Measurements from ENCODE around the gene KRTAP9-3. TPM values are rescaled to one million over a fixed set of nuclear protein-coding genes. Genes with fewer than 3 reads are reported as not detected.
"Not testable (repeated sequence)": the region's sequence is repeated elsewhere in the genome, so short reads cannot be mapped to it uniquely, and the experiment has no call there.

Gene KRTAP9-3, protein sequence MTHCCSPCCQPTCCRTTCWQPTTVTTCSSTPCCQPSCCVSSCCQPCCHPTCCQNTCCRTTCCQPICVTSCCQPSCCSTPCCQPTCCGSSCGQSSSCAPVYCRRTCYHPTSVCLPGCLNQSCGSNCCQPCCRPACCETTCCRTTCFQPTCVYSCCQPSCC
- polyA plus RNA-seq (not detected in 2 replicates), polyA minus RNA-seq (not detected in 2 replicates)

DNA sequence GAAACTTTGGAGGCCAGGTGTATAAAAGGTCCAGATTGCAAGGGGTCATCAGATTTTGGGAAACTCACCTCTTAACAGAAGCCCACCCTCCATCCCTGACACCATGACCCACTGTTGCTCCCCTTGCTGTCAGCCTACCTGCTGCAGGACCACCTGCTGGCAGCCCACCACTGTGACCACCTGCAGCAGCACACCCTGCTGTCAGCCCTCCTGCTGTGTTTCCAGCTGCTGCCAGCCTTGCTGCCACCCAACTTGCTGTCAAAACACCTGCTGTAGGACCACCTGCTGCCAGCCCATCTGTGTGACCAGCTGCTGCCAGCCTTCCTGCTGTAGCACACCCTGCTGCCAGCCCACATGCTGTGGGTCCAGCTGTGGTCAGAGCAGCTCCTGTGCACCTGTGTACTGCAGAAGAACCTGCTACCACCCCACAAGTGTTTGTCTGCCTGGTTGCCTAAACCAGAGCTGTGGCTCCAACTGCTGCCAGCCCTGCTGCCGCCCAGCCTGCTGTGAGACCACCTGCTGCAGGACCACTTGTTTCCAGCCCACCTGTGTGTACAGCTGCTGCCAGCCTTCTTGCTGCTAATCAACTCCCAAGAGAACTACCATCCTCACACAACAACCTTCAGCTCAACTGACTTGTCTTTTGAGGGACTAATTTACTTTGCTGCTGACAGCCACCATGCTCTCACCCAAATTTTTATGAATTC lies at the start of gene KRTAP9-3:
Gene KRTAP9-3 (plus strand): TSS at position 51 of the 707 bp plus-strand sequence. CDS start 53 bp downstream, at position 104.
- not testable (repeated sequence) for H3K9ac ChIP-seq (ENCODE audit: low read length); H3K36me3 ChIP-seq (ENCODE audit: insufficient read depth, low read length); H3K79me2 ChIP-seq (replicated peaks; ENCODE audit: insufficient read depth, low read length); H3K9me3 ChIP-seq (ENCODE audit: low read length); H3F3A ChIP-seq (ENCODE audit: insufficient read depth, low read length, poor library complexity, severe bottlenecking); H3K27ac ChIP-seq (ENCODE audit: low read length); H3K9me2 ChIP-seq (ENCODE audit: insufficient read depth, low read length); H4K20me1 ChIP-seq (ENCODE audit: insufficient read depth); H3K27me3 ChIP-seq (ENCODE audit: insufficient read depth, low read depth, low read length); H3K4me2 ChIP-seq (ENCODE audit: low read length); H2AFZ ChIP-seq (ENCODE audit: low read depth, low read length); H3K4me3 ChIP-seq (ENCODE audit: low read length)

GRCh38 chr17:41184480-41184961 lies 47.7 kb upstream of the KRTAP9-3 start, which contains the start of gene KRTAP4-1:
TSS of gene KRTAP4-1 (minus strand) at chr17:41184911. CDS start at chr17:41184854, 57 bp downstream.
- Histone ChIP-seq H2AFZ (ENCODE audit: low read depth, low read length) (no peak within 1 kb of the TSS), H3K79me2 (replicated peaks; ENCODE audit: insufficient read depth, low read length) (no peaks in the 10 kb centered on the region), H3K9ac (ENCODE audit: low read length) (no peak within 1 kb of the TSS), H3K27me3 (ENCODE audit: insufficient read depth, low read depth, low read length) (no peaks in the 10 kb centered on the region), H3K4me2 (ENCODE audit: low read length) (no peak within 1 kb of the TSS), H3K9me2 (ENCODE audit: insufficient read depth, low read length) (no peaks in the 10 kb centered on the region), H4K20me1 (ENCODE audit: insufficient read depth) (no peaks in the 10 kb centered on the region), H3K9me3 (ENCODE audit: low read length) (no peaks in the 10 kb centered on the region), H3F3A (ENCODE audit: insufficient read depth, low read length, poor library complexity, severe bottlenecking) (no peaks in the 10 kb centered on the region), H3K4me3 (ENCODE audit: low read length) (no peak within 1 kb of the TSS), H3K27ac (ENCODE audit: low read length) (no peak within 1 kb of the TSS), H3K36me3 (ENCODE audit: insufficient read depth, low read length) (no peaks in the 10 kb centered on the region)
- TF ChIP-seq CTCF (IDR thresholded peaks at IDR 0.05; ENCODE audit: poor library complexity, severe bottlenecking) = no peak
- TF ChIP-seq RAD21 (conservative IDR thresholded peaks at IDR 0.05) = no peak
- no peak for TF ChIP-seq EZH2 (IDR thresholded peaks at IDR 0.05; ENCODE audit: borderline replicate concordance, insufficient read depth, low read length, poor library complexity, severe bottlenecking)
- no peak for TF ChIP-seq EP300 (conservative IDR thresholded peaks at IDR 0.05; ENCODE audit: poor library complexity, severe bottlenecking)
- TF ChIP-seq REST (IDR thresholded peaks at IDR 0.05; ENCODE audit: borderline replicate concordance) = no peak
- no peak for TF ChIP-seq POLR2AphosphoS5 (IDR thresholded peaks at IDR 0.05)
- no peak for TF ChIP-seq TAF1 (IDR thresholded peaks at IDR 0.05; ENCODE audit: low read depth)

DNA sequence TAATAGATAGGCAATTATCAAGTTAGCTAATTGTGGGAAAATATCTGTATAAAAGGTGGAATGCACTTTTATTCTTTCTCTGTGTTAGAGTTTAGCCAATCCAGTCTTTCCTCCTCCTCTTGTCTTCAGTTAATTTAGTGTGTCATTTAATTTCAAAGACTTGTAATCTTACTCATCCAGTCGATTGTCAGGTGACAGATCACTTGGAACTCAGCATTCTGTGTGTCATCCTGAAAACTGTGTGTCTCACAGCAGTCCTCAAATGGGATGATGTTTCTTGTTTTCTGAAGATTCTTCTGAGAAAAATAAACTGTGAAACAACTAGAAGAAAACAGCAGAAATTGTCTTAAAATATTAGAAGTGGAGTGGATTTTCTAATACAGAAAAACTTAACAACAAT lies 47.2 kb upstream of the KRTAP9-3 start:
- H3K27me3 ChIP-seq (ENCODE audit: insufficient read depth, low read depth, low read length) = no peaks in the 10 kb centered on the region
- no peak overlapping the region for H3K4me3 ChIP-seq (ENCODE audit: low read length)
- TF ChIP-seq SMC3 (conservative IDR thresholded peaks at IDR 0.05; ENCODE audit: poor library complexity) (no peak), POLR2AphosphoS5 (IDR thresholded peaks at IDR 0.05) (no peak), RAD21 (conservative IDR thresholded peaks at IDR 0.05) (no peak), EP300 (conservative IDR thresholded peaks at IDR 0.05; ENCODE audit: poor library complexity, severe bottlenecking) (no peak), EZH2 (IDR thresholded peaks at IDR 0.05; ENCODE audit: borderline replicate concordance, insufficient read depth, low read length, poor library complexity, severe bottlenecking) (no peak), TAF1 (IDR thresholded peaks at IDR 0.05; ENCODE audit: low read depth) (no peak), MXI1 (conservative IDR thresholded peaks at IDR 0.05; ENCODE audit: poor library complexity, severe bottlenecking) (no peak), CTCF (IDR thresholded peaks at IDR 0.05; ENCODE audit: poor library complexity, severe bottlenecking) (no peak)
- no peaks in the 10 kb centered on the region for H3K79me2 ChIP-seq (replicated peaks; ENCODE audit: insufficient read depth, low read length)
- no peak overlapping the region for H3K9ac ChIP-seq (ENCODE audit: low read length)
- H3K36me3 ChIP-seq (ENCODE audit: insufficient read depth, low read length) = no peaks in the 10 kb centered on the region
- no peaks in the 10 kb centered on the region for H3K9me2 ChIP-seq (ENCODE audit: insufficient read depth, low read length)
- H2AFZ ChIP-seq (ENCODE audit: low read depth, low read length) = no peak overlapping the region
- no peaks in the 10 kb centered on the region for H3K9me3 ChIP-seq (ENCODE audit: low read length)
- H3K27ac ChIP-seq (ENCODE audit: low read length) = no peak overlapping the region
- no peaks in the 10 kb centered on the region for H4K20me1 ChIP-seq (ENCODE audit: insufficient read depth)
- H3F3A ChIP-seq (ENCODE audit: insufficient read depth, low read length, poor library complexity, severe bottlenecking) = no peaks in the 10 kb centered on the region
- no peak overlapping the region for H3K4me2 ChIP-seq (ENCODE audit: low read length)

Measured in neural cell (in vitro differentiated cells).